Colonic mucosa (tissue), 4 donors: ENCODE results near the gene GALK1. TPM values are rescaled to one million over a fixed set of nuclear protein-coding genes. Genes with fewer than 3 reads are reported as not detected.

Source experiments
- DNase-seq: peaks from one replicate; pipeline ENCODE4 v3.0.0-alpha.2; 2020
- H3K27ac ChIP-seq: fragments of 200-600 bp; one replicate; pipeline ENCODE4 v1.8.0; 2021
- H3K27me3 ChIP-seq: fragments of 200-600 bp; one replicate; pipeline ENCODE4 v1.8.0; 2021
- H3K36me3 ChIP-seq: fragments of 200-600 bp; one replicate; pipeline ENCODE4 v1.8.0; 2021
- H3K4me1 ChIP-seq: fragments of 200-600 bp; one replicate; pipeline ENCODE4 v1.8.0; 2021; ENCODE audit warnings: mild to moderate bottlenecking
- H3K4me3 ChIP-seq: fragments of 200-600 bp; one replicate; pipeline ENCODE4 v1.8.0; 2021
- H3K9ac ChIP-seq, 2 donors: one replicate each; pipeline ENCODE4 v1.7.0; 2013; ENCODE audit warnings: control low read depth in 2 of 2, low read depth in 2 of 2, low read length in 2 of 2
- H3K9me3 ChIP-seq: fragments of 200-600 bp; one replicate; pipeline ENCODE4 v1.8.0; 2021
- intact Hi-C: fragments of 100-400 bp; cut with DNase I; formaldehyde crosslinking; loops from one replicate; pipeline ENCODE4 v1.14.1; 2022
- microRNA-seq: library from miRNA; unstranded; fragments of <30 nt; microRNA quantifications from one replicate; pipeline ENCODE4, GENCODE V29; 2019
- total RNA-seq, 2 donors: library from RNA; stranded (reverse); fragmentation: NEBNext Ultra II Directional in 1 of 2; extraction: Animal tissue kit (Norgen Biotek cat#: 25700) in 1 of 2; gene quantifications; one replicate each; pipeline ENCODE4 v1.2.1, GENCODE V29; 2021
- TF ChIP-seq, protein P1 (sequence below): fragments of 200-600 bp; IDR thresholded peaks from one replicate; pipeline ENCODE4 v1.8.0; 2022; ENCODE audit warnings: antibody characterized with exemption, mild to moderate bottlenecking
- donor health status: healthy.
- donor health status: DM: no; HTN: no; CAD: no.
- donor health status: DM: no; HTN: no; CAD: no.

GALK1 gene
- total RNA-seq, 2 donors from 2014 or later, result 21.3 to 23.6 TPM

DNA sequence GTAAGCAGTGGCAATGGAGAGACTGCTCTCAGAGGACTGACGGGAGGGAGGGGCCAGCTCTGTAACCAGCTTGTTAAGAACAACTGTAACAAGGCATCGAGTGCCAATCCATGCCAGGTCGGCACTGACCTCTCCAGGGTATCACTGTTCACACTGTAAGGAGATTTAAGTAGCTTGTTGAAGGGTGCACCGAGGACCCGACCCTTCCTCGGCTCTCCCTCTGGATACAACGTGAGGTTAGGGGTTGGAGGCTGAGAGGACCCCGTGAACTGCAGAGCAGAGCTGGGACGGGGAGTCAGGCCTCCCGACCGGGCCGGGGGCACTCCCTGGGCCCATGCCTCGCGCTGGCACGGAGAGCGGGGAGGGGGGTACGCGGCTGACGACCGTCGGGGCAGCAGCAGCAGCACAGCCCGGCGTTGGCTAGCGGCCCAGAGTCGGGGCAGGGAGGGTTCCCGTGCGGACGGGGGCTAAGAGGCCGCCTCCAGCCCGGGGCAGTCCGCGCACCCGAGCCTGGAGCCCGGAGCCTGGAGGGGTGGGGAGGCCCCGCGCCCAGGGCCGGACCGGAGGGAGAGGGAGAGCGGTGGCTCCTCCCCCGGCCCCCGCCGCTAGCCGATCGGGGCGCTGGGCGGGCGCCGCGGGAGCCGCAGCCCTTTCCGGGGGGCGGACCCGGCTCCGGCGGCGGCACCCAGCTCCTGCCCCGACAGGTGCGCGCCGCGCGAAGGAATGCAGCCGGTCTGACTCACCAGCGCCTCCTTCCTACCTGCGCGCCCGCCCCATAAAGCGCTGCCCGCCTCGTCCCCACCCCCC lies 44.1 kb downstream of the GALK1 start, which contains the start of gene ITGB4:
Gene ITGB4 (plus strand): TSS at position 804 of the 807 bp plus-strand sequence. CDS start 3,245 bp downstream, outside the sequence.
- no peaks in the 10 kb centered on the region for H3K27me3 ChIP-seq

DNA sequence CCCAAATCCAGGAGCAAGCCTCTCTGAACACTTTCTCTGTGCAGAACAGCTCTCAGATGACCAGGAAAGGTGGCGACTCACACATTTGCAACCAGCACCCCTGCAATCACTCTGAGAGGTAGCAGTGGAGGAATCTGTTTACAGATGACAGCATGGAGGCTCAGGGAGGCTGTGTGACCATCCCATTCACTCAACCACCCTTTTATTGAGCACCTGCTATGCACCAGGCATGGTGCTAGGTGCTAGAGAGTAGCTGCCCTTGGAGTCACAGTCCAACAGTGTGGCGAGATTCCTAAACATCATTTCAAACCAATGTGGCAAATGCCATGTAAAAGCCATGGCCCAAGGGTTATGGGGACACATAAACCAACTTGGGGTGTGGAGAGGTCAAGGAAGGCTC lies 45.3 kb downstream of the GALK1 start:
- Histone ChIP-seq H3K4me1 (peaks cover 8% of the 10 kb centered on the region), H3K36me3 (no peaks in the 10 kb centered on the region), H3K9me3 (no peaks in the 10 kb centered on the region), H3K4me3 (no peak overlapping the region), H3K27ac (no peak overlapping the region), H3K27me3 (no peaks in the 10 kb centered on the region), H3K9ac (no peak overlapping the region)
- intact Hi-C loops, result no loop called here
- TF ChIP-seq, protein P1, sequence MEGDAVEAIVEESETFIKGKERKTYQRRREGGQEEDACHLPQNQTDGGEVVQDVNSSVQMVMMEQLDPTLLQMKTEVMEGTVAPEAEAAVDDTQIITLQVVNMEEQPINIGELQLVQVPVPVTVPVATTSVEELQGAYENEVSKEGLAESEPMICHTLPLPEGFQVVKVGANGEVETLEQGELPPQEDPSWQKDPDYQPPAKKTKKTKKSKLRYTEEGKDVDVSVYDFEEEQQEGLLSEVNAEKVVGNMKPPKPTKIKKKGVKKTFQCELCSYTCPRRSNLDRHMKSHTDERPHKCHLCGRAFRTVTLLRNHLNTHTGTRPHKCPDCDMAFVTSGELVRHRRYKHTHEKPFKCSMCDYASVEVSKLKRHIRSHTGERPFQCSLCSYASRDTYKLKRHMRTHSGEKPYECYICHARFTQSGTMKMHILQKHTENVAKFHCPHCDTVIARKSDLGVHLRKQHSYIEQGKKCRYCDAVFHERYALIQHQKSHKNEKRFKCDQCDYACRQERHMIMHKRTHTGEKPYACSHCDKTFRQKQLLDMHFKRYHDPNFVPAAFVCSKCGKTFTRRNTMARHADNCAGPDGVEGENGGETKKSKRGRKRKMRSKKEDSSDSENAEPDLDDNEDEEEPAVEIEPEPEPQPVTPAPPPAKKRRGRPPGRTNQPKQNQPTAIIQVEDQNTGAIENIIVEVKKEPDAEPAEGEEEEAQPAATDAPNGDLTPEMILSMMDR, result no peak
- DNase-seq, result no peak

More for the DNA sequence above, 44.1 kb downstream of the GALK1 start, which contains the start of gene ITGB4:
- Histone ChIP-seq H3K27ac (peak within 1 kb of the TSS; percentile 97), H3K4me1 (peaks cover 8% of the 10 kb centered on the region), H3K36me3 (no peaks in the 10 kb centered on the region), H3K9me3 (no peaks in the 10 kb centered on the region), H3K9ac (peak within 1 kb of the TSS; percentile 95 to 99), H3K4me3 (peak within 1 kb of the TSS; percentile 59)
- intact Hi-C loops, result no loop called here
- peak; percentile 90 for DNase-seq
- TF ChIP-seq, protein P1, result no peak

DNA sequence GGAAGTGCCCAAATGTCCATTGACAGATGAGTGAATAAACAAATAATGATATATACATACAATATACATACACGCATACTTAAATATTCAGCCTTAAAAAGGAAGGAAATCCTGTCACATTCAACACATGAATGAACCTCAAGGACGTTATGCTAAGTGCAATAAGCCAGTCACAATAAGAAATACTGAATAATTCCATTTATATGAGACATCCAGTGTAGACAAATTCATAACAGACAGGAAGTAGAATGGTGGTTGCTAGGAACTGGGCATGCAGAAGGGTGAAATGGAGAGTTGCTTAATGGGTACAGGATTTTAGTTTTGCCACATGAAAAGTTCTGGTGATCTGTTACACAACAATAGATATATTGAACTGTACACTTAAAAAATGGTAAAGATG lies 52.5 kb downstream of the GALK1 start:
- no peak for DNase-seq
- Histone ChIP-seq H3K27ac (no peak overlapping the region), H3K36me3 (no peaks in the 10 kb centered on the region), H3K9me3 (no peaks in the 10 kb centered on the region), H3K27me3 (no peaks in the 10 kb centered on the region), H3K9ac (no peak overlapping the region), H3K4me3 (no peak overlapping the region), H3K4me1 (no peaks in the 10 kb centered on the region)
- intact Hi-C loops, result no loop called here
- TF ChIP-seq, protein P1, result no peak

Small RNA genes lying within 50 kb of the gene (microRNA-seq; reads per million reads assigned to microRNA genes)
- gene MIR4738, result 1.7 reads per million

Other genes with a start within 250 kb of the GALK1 start
- 10 to 100 TPM; 26.5 to 28.6 TPM for gene CASKIN2, start 249.7 kb downstream of the GALK1 start, total RNA-seq
- 10 to 100 TPM; 29.7 to 50.7 TPM for gene TSEN54, start 248.7 kb downstream of the GALK1 start, total RNA-seq
- 100 to 1,000 TPM; 401 to 497 TPM for gene LLGL2, start 239.5 kb downstream of the GALK1 start, total RNA-seq
- 100 to 1,000 TPM; 210 to 462 TPM for gene MYO15B, start 177.4 kb downstream of the GALK1 start, total RNA-seq
- gene SMIM5, start 131.8 kb downstream of the GALK1 start, total RNA-seq, result 10 to 100 TPM in 1 of 2 donors, 1 to 10 TPM in 1; 5.1 to 39.9 TPM
- 10 to 100 TPM; 18.7 to 43.1 TPM for gene RECQL5, start 98.0 kb downstream of the GALK1 start, total RNA-seq
- 10 to 100 TPM; 68.0 to 68.1 TPM for gene SAP30BP, start 97.9 kb downstream of the GALK1 start, total RNA-seq
- 100 to 1,000 TPM; 267 to 272 TPM for gene ITGB4, start 43.7 kb downstream of the GALK1 start, total RNA-seq
- 10 to 100 TPM; 18.4 to 26.0 TPM for gene UNK, start 19.6 kb upstream of the GALK1 start, total RNA-seq
- 10 to 100 TPM; 25.9 to 35.0 TPM for gene UNC13D, start 79.2 kb upstream of the GALK1 start, total RNA-seq
- gene WBP2, start 90.1 kb upstream of the GALK1 start, total RNA-seq, result 100 to 1,000 TPM in 1 of 2 donors, 10 to 100 TPM in 1; 69.8 to 102 TPM
- gene TRIM47, start 113.4 kb upstream of the GALK1 start, total RNA-seq, result 10 to 100 TPM; 33.7 to 71.5 TPM
- 10 to 100 TPM; 14.5 to 26.0 TPM for gene TRIM65, start 131.8 kb upstream of the GALK1 start, total RNA-seq
- 100 to 1,000 TPM in 1 of 2 donors, 10 to 100 TPM in 1; 88.6 to 190 TPM for gene MRPL38, start 139.7 kb upstream of the GALK1 start, total RNA-seq
- gene FBF1, start 175.8 kb upstream of the GALK1 start, total RNA-seq, result 10 to 100 TPM in 1 of 2 donors, 1 to 10 TPM in 1; 3.2 to 21.5 TPM
- 100 to 1,000 TPM; 110 to 136 TPM for gene ACOX1, start 214.0 kb upstream of the GALK1 start, total RNA-seq
- 10 to 100 TPM; 15.9 to 18.6 TPM for gene TEN1, start 214.0 kb upstream of the GALK1 start, total RNA-seq
- 1 to 10 TPM; 5.3 to 8.2 TPM for gene CDK3, start 235.7 kb upstream of the GALK1 start, total RNA-seq